HL-60 (cell line): ENCODE measurements around the gene CCL25.

Experiments
- DNase-seq, 2 experiments: peaks; one replicate each; pipeline ENCODE4 v3.0.0-alpha.2; 2010 to 2020; ENCODE audit warnings: low read depth in 1 of 2, low spot score in 1 of 2
- H3K27ac ChIP-seq: fragments of 250-450 bp; sonication (Bioruptor Pico); replicated peaks from 2 replicates; pipeline ENCODE4 v1.5.1; 2020; ENCODE audit warnings: mild to moderate bottlenecking, moderate library complexity
- H3K27me3 ChIP-seq: fragments of 250-450 bp; sonication (Bioruptor Pico); 2 replicates; pipeline ENCODE4 v1.5.1; 2021; ENCODE audit warnings: mild to moderate bottlenecking, moderate library complexity; ENCODE audit not compliant: insufficient read depth, poor library complexity, severe bottlenecking
- H3K4me3 ChIP-seq: replicated peaks from 2 replicates; pipeline ENCODE4 v1.5.1; 2011; ENCODE audit warnings: mild to moderate bottlenecking, control low read depth, low read length; ENCODE audit not compliant: insufficient read depth
- GABPA ChIP-seq: IDR thresholded peaks from 2 replicates; pipeline ENCODE4 v1.6.1; 2012; ENCODE audit warnings: low read depth
- POLR2AphosphoS5 ChIP-seq: IDR thresholded peaks from 2 replicates; pipeline ENCODE4 v1.6.1; 2012; ENCODE audit warnings: low read depth
- SPI1 ChIP-seq: IDR thresholded peaks from 2 replicates; pipeline ENCODE4 v1.6.1; 2012; ENCODE audit warnings: low read depth, mild to moderate bottlenecking, borderline replicate concordance
- TF ChIP-seq, protein P1 (sequence below): IDR thresholded peaks from one replicate; pipeline ENCODE4 v1.5.1; 2011; ENCODE audit warnings: low read length, control low read depth, inconsistent platforms; ENCODE audit not compliant: insufficient read depth
- TF ChIP-seq, protein P2 (sequence below): IDR thresholded peaks from 2 replicates; pipeline ENCODE4 v1.6.1; 2012; ENCODE audit warnings: low read depth; ENCODE audit not compliant: insufficient replicate concordance

Gene CCL25

DNA sequence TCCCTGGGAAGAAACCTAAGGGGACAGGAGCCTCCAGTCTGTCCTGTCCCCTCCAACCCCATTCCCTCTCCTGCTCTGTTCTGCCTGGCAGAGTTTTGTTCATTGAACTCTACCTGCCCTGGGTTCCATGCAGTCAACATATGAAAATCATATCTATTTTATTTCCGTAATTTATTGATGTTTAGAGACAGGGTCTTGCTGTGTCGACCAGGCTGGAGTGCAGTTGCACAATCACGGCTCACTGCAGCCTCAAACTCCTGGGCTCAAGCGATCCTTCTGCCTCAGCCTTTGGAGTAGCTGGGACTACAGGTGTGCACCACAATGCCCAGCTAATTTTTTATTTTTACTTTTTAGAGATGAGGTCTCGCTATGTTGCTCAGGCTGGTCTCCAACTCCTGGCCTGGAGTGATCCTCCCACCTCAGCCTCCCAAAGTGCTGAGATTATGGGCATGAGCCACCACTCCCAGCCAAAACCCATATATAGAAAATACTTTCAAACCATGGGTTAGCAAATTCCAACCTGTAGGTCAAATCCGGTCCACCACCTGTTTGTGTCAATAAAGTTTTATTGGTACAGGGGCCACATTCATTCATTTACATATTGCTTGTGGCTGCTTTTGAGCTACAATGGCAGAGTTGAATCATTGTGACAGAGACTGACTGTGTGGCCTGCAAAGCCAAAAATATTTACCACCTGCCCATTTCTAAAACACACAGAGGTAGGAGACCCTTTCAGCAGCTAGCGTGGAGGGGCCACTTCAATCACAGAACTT, 57.5 kb downstream of the CCL25 start:
- TF ChIP-seq SPI1 (no peak), GABPA (no peak), POLR2AphosphoS5 (no peak)
- TF ChIP-seq, protein P1, sequence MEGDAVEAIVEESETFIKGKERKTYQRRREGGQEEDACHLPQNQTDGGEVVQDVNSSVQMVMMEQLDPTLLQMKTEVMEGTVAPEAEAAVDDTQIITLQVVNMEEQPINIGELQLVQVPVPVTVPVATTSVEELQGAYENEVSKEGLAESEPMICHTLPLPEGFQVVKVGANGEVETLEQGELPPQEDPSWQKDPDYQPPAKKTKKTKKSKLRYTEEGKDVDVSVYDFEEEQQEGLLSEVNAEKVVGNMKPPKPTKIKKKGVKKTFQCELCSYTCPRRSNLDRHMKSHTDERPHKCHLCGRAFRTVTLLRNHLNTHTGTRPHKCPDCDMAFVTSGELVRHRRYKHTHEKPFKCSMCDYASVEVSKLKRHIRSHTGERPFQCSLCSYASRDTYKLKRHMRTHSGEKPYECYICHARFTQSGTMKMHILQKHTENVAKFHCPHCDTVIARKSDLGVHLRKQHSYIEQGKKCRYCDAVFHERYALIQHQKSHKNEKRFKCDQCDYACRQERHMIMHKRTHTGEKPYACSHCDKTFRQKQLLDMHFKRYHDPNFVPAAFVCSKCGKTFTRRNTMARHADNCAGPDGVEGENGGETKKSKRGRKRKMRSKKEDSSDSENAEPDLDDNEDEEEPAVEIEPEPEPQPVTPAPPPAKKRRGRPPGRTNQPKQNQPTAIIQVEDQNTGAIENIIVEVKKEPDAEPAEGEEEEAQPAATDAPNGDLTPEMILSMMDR, result no peak
- TF ChIP-seq, protein P2, sequence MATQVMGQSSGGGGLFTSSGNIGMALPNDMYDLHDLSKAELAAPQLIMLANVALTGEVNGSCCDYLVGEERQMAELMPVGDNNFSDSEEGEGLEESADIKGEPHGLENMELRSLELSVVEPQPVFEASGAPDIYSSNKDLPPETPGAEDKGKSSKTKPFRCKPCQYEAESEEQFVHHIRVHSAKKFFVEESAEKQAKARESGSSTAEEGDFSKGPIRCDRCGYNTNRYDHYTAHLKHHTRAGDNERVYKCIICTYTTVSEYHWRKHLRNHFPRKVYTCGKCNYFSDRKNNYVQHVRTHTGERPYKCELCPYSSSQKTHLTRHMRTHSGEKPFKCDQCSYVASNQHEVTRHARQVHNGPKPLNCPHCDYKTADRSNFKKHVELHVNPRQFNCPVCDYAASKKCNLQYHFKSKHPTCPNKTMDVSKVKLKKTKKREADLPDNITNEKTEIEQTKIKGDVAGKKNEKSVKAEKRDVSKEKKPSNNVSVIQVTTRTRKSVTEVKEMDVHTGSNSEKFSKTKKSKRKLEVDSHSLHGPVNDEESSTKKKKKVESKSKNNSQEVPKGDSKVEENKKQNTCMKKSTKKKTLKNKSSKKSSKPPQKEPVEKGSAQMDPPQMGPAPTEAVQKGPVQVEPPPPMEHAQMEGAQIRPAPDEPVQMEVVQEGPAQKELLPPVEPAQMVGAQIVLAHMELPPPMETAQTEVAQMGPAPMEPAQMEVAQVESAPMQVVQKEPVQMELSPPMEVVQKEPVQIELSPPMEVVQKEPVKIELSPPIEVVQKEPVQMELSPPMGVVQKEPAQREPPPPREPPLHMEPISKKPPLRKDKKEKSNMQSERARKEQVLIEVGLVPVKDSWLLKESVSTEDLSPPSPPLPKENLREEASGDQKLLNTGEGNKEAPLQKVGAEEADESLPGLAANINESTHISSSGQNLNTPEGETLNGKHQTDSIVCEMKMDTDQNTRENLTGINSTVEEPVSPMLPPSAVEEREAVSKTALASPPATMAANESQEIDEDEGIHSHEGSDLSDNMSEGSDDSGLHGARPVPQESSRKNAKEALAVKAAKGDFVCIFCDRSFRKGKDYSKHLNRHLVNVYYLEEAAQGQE, result no peak
- Histone ChIP-seq H3K27me3 (peaks cover 4% of the 10 kb centered on the region), H3K27ac (no peak overlapping the region), H3K4me3 (no peak overlapping the region)
- DNase-seq, result no peak

DNA sequence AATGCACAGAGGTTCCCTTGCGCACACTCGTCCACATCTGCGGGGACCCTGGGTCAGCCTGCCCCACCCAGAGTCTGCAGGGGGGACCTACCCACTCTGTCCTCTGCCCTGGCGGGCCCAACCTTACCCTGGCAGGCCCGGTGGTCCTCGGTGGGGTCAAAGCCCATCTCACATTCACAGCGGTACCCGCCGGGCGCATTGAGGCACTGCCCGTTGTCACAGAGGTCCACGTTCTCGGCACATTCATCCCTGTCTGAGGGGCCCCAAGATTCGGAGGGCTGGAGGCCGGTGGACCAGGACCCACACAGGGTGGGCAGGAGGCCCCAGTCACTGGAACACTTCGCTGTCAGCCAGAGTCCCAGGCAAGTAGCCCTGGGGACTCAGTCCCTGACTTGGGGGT, 58.4 kb downstream of the CCL25 start:
- Histone ChIP-seq H3K4me3 (no peak overlapping the region), H3K27me3 (peaks cover 4% of the 10 kb centered on the region), H3K27ac (no peak overlapping the region)
- DNase-seq, result no peak
- TF ChIP-seq POLR2AphosphoS5 (no peak), SPI1 (no peak), GABPA (no peak)
- TF ChIP-seq, protein P1, result no peak
- TF ChIP-seq, protein P2, result no peak

DNA sequence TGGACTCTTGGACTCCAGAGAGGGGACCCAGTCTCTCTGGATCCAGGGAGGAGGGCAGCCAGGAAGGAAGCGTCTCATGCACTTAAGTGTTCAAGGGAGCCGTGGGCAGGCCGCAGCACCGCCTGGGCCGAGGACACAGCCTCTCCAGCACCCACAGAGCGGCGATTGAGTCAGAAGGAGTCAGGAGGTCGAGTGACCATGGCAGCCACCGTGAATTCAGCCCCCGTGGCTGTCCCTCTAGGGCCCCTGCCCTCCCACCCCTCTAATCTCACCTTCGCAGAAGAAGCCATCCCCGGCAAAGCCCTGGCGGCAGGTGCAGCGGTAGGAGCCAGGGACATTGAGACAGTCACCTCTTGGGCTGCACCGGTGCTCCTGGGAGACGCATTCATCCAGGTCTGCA, 58.8 kb downstream of the CCL25 start:
- DNase-seq, result no peak
- TF ChIP-seq POLR2AphosphoS5 (no peak), SPI1 (no peak), GABPA (no peak)
- TF ChIP-seq, protein P2, result no peak
- TF ChIP-seq, protein P1, result no peak
- Histone ChIP-seq H3K4me3 (no peak overlapping the region), H3K27ac (no peak overlapping the region), H3K27me3 (peaks cover 4% of the 10 kb centered on the region)
